ENCODE data around the gene SYS1. TPM values are rescaled to one million over a fixed set of nuclear protein-coding genes. Genes with fewer than 3 reads are reported as not detected.

SYS1 gene
- total RNA-seq, 1 experiment from 2014 or later = 19.1 TPM

DNA sequence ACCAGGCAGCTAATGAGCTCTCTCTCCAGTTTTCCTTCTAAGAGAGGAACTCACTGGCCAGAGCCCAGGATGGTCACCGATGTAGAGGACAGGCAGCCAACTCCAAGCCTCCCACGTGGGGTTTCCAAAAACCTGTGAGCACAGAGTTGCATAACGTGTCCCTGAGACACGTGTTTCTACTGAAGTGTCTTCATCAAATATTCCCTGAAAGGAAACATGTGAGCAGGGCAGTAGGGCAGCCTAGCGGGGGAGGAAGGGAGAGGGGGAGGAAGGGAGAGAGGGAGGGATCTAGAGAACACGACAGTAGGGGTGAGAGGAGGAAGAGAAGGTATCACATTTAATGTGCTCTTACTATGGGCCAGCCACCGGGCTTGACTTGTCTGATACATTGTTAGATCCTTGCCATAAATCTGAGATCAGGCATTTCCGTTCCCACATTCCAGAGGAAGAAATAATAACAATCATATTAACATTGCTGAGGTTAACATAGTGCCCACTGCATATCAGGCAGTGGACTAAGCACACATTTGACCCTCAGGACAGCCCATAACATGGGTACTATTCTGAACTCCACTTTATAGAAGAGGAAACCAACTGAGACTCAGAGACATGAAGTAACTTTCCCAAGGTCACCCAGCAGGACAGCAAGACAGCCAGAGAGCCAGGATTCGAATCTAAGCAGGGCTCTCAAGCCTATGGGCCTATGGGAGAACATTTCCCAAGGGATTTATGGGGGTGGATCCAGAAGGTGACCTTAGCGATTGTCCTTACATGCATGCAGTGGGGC, 4.5 kb upstream of the SYS1 start:
- ChIA-PET POLR2A (interaction anchor here (0.6 to 34.6 kb wide), 8 partner anchors 23 to 576 kb away, joined by 3 to 1328 read pairs (median 6); partner anchors contain the start of genes PCIF1, PIGT and SDC4), CTCF (interaction anchor here (0.7 to 7.4 kb wide), 13 partner anchors 10 to 611 kb away, joined by 3 to 96 read pairs (median 7); partner anchors contain the start of gene SDC4)
- no peaks in the 10 kb centered on the region for H3K27me3 Mint-ChIP-seq (ENCODE audit: insufficient read depth, unreplicated experiment)
- peaks cover 54% of the 10 kb centered on the region for H3K4me1 Mint-ChIP-seq (ENCODE audit: insufficient read depth, unreplicated experiment)
- TF ChIP-seq, protein P1, sequence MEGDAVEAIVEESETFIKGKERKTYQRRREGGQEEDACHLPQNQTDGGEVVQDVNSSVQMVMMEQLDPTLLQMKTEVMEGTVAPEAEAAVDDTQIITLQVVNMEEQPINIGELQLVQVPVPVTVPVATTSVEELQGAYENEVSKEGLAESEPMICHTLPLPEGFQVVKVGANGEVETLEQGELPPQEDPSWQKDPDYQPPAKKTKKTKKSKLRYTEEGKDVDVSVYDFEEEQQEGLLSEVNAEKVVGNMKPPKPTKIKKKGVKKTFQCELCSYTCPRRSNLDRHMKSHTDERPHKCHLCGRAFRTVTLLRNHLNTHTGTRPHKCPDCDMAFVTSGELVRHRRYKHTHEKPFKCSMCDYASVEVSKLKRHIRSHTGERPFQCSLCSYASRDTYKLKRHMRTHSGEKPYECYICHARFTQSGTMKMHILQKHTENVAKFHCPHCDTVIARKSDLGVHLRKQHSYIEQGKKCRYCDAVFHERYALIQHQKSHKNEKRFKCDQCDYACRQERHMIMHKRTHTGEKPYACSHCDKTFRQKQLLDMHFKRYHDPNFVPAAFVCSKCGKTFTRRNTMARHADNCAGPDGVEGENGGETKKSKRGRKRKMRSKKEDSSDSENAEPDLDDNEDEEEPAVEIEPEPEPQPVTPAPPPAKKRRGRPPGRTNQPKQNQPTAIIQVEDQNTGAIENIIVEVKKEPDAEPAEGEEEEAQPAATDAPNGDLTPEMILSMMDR (IDR thresholded peaks at IDR 0.05; ENCODE audit: unreplicated experiment) = no peak
- peak; percentile 92 for DNase-seq (ENCODE audit: unreplicated experiment)
- peak overlapping the region; percentile 60 for H3K4me3 Mint-ChIP-seq (ENCODE audit: unreplicated experiment)
- H3K36me3 Mint-ChIP-seq (ENCODE audit: insufficient read depth, unreplicated experiment) = peaks cover 7% of the 10 kb centered on the region
- peak overlapping the region; percentile 91 for H3K27ac Mint-ChIP-seq (ENCODE audit: low read depth, unreplicated experiment)
- no TSS peak for BruUV-seq (replicated peaks)
- H3K9me3 Mint-ChIP-seq (ENCODE audit: unreplicated experiment) = no peaks in the 10 kb centered on the region
- intact Hi-C loops (cut with micrococcal nuclease) = no loop called here

- peaks cover 54% of the 10 kb centered on the region for H3K4me1 Mint-ChIP-seq (ENCODE audit: insufficient read depth, unreplicated experiment)
- no peaks in the 10 kb centered on the region for H3K27me3 Mint-ChIP-seq (ENCODE audit: insufficient read depth, unreplicated experiment)
- no TSS peak for BruUV-seq (replicated peaks)
- H3K9me3 Mint-ChIP-seq (ENCODE audit: unreplicated experiment) = no peaks in the 10 kb centered on the region
- peak overlapping the region; percentile 91 for H3K27ac Mint-ChIP-seq (ENCODE audit: low read depth, unreplicated experiment)
- peaks cover 11% of the 10 kb centered on the region for H3K36me3 Mint-ChIP-seq (ENCODE audit: insufficient read depth, unreplicated experiment)
- H3K4me3 Mint-ChIP-seq (ENCODE audit: unreplicated experiment) = no peak overlapping the region
- ChIA-PET POLR2A (interaction anchor here (0.6 to 34.6 kb wide), 6 partner anchors 23 to 412 kb away, joined by 3 to 1328 read pairs (median 5); partner anchors contain the start of genes PIGT and SDC4), CTCF (interaction anchor here (0.6 to 7.4 kb wide), 13 partner anchors 10 to 610 kb away, joined by 3 to 96 read pairs (median 4); partner anchors contain the start of gene SDC4)
- TF ChIP-seq, protein P1 (IDR thresholded peaks at IDR 0.05; ENCODE audit: unreplicated experiment) = no peak
- peak; percentile 59 for DNase-seq (ENCODE audit: unreplicated experiment)
- intact Hi-C loops (cut with micrococcal nuclease) = no loop called here
Observed at GRCh38 chr20:45359069-45359405, 3.9 kb upstream of the SYS1 start.

DNA sequence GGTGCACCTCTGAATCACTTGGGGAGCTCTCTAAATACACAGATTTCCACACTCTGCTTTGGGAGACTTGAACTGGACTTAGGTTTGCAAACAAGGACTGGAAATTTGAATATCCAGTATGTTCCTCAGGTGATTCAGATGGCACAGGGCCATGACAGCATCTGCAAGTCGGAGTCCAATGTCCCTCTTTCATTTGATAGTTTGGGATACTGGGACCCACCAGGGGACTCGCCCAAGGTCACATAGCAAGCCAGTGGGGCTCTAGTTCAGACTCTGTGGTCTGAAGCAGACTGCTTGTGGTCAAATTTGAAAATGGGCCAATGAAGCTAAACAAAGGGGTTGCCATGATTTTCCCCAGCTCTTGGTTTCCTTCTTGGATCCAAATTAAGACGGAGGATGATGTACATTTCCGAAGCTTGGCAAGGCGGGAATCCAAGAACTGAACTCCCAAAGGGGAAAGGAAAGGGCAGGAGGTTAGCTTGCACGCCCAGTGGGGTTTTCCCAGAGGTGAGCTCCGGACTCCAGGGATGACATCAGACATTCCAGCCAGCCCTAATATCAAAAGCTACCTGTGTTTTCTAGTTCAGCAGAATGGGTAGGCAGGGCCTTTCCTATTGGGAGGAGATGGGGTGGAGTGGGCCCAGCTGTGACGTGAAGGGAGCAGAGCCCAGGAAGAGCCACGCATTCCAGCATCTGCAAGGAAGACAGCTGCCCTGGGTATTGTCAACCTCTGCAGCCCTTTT, 3.4 kb upstream of the SYS1 start:
- no peaks in the 10 kb centered on the region for H3K27me3 Mint-ChIP-seq (ENCODE audit: insufficient read depth, unreplicated experiment)
- peak overlapping the region; percentile 91 for H3K27ac Mint-ChIP-seq (ENCODE audit: low read depth, unreplicated experiment)
- TF ChIP-seq, protein P1 (IDR thresholded peaks at IDR 0.05; ENCODE audit: unreplicated experiment) = no peak
- intact Hi-C loops (cut with micrococcal nuclease) = loop anchor here (5.0 kb wide), 1 partner anchor 58 kb away; the partner anchor contains the start of gene PIGT
- peak; percentile 74 for DNase-seq (ENCODE audit: unreplicated experiment)
- peaks cover 11% of the 10 kb centered on the region for H3K36me3 Mint-ChIP-seq (ENCODE audit: insufficient read depth, unreplicated experiment)
- CTCF ChIA-PET = interaction anchor here (0.6 to 12.8 kb wide), 16 partner anchors 11 to 749 kb away, joined by 3 to 123 read pairs (median 4); partner anchors contain the start of gene SDC4
- no peaks in the 10 kb centered on the region for H3K9me3 Mint-ChIP-seq (ENCODE audit: unreplicated experiment)
- POLR2A ChIA-PET = interaction anchor here (0.7 to 34.6 kb wide), 10 partner anchors 14 to 420 kb away, joined by 3 to 1328 read pairs (median 4); partner anchors contain the start of genes PIGT and SDC4
- peak overlapping the region; percentile 29 for H3K4me3 Mint-ChIP-seq (ENCODE audit: unreplicated experiment)
- H3K4me1 Mint-ChIP-seq (ENCODE audit: insufficient read depth, unreplicated experiment) = peaks cover 52% of the 10 kb centered on the region
- BruUV-seq (replicated peaks) = no TSS peak
